HCT116 (cell line): ENCODE results near the gene SMIM3. TPM values are rescaled to one million over a fixed set of nuclear protein-coding genes. Genes with fewer than 3 reads are reported as not detected.

ENCODE experiments used
- ATAC-seq: fragments of 200-7000 bp; cut with Tn5 transposase; 2 replicates; pipeline ENCODE4 v1.9.1; 2020; ENCODE audit warnings: mild to moderate bottlenecking, moderate library complexity
- BruUV-seq: library from RNA; stranded (reverse); fragments of 400-500 nt; replicated peaks from 2 replicates; lab custom pipeline; 2021; lab: Mats Ljungman, UMichigan
- CTCF ChIA-PET: fragments of 300-600 bp; sonication (Branson Sonifier 250); formaldehyde crosslinking; loops from one replicate; lab custom pipeline; 2021; ENCODE audit warnings: antibody characterized with exemption; lab: Charles Lee
- POLR2A ChIA-PET: fragments of 300-600, 350-600 bp; sonication (Branson Sonifier 250); formaldehyde crosslinking; loops from one replicate; lab custom pipeline; 2021; ENCODE audit warnings: antibody characterized with exemption; lab: Charles Lee
- RAD21 ChIA-PET, 2 experiments: fragments of 300-600 bp; sonication (Branson Sonifier 250); formaldehyde crosslinking; loops; one replicate each; lab custom pipeline; 2023; ENCODE audit warnings: low total read pairs in 2 of 2; ENCODE audit not compliant: uncharacterized antibody in 2 of 2, unreplicated experiment in 2 of 2, low non-redundant PET in 1 of 2; lab: Charles Lee
- DNase-seq: peaks from one replicate; pipeline ENCODE4 v3.0.0-alpha.2; 2010; ENCODE audit warnings: low read depth, low spot score
- H2AFZ ChIP-seq: fragments of 200-600 bp; shearing (Covaris generic), sonication (generic); 2 replicates; pipeline ENCODE4 v1.6.1; 2017; ENCODE audit warnings: low read depth, mixed run types, mixed read lengths, antibody characterized with exemption, low read length; ENCODE audit not compliant: poor library complexity, severe bottlenecking
- H3K27ac ChIP-seq: 2 replicates; pipeline ENCODE4 v1.5.1; 2012; ENCODE audit warnings: low read depth, low read length
- H3K27me3 ChIP-seq: fragments of 200-600 bp; sonication (generic); 2 replicates; pipeline ENCODE4 v1.6.1; 2016; ENCODE audit warnings: mixed run types, low read length, mixed read lengths; ENCODE audit not compliant: insufficient read depth
- H3K36me3 ChIP-seq, 2 experiments: fragments of 200-500 bp in 1 of 2; fragments of 200-600 bp in 1 of 2; sonication (Bioruptor generic) in 1 of 2; sonication (generic) in 1 of 2; 2 replicates each; pipeline versions ENCODE4 v1.5.1 to v1.6.1; 2014 to 2016; ENCODE audit warnings: low read length in 2 of 2, inconsistent platforms in 1 of 2, mixed read lengths in 1 of 2, mixed run types in 1 of 2; ENCODE audit not compliant: insufficient read depth in 2 of 2, control insufficient read depth in 1 of 2
- H3K4me1 ChIP-seq, 2 experiments: fragments of 200-600 bp in 1 of 2; sonication (generic) in 1 of 2; 2 replicates each; pipeline versions ENCODE4 v1.5.1 to v1.6.1; 2012 to 2017; ENCODE audit warnings: low read length in 2 of 2, inconsistent platforms in 1 of 2, mild to moderate bottlenecking in 1 of 2, mixed read lengths in 1 of 2, mixed run types in 1 of 2, moderate library complexity in 1 of 2; ENCODE audit not compliant: insufficient read depth in 2 of 2, control insufficient read depth in 1 of 2
- H3K4me2 ChIP-seq: fragments of 200-600 bp; sonication (generic); 2 replicates; pipeline ENCODE4 v1.6.1; 2017; ENCODE audit warnings: mixed run types, low read length, mixed read lengths
- H3K4me3 ChIP-seq, 2 experiments: fragments of 200-600 bp in 1 of 2; sonication (generic) in 1 of 2; replicated peaks in 1 of 2; 2 replicates each; pipeline ENCODE4 v1.5.1; 2011 to 2016; ENCODE audit warnings: low read length in 2 of 2, control low read depth in 1 of 2, low read depth in 1 of 2, mild to moderate bottlenecking in 1 of 2, mixed read lengths in 1 of 2, mixed run types in 1 of 2
- H3K79me2 ChIP-seq: fragments of 200-600 bp; sonication (generic); 2 replicates; pipeline ENCODE4 v1.6.1; 2017; ENCODE audit warnings: mild to moderate bottlenecking, mixed run types, low read length, moderate library complexity, mixed read lengths; ENCODE audit not compliant: insufficient read depth
- H3K9ac ChIP-seq: fragments of 200-600 bp; sonication (generic); 2 replicates; pipeline ENCODE4 v1.6.1; 2016; ENCODE audit warnings: low read length, mixed read lengths
- H3K9me2 ChIP-seq: fragments of 200-600 bp; sonication (generic), shearing (Covaris generic); 2 replicates; pipeline ENCODE4 v1.6.1; 2017; ENCODE audit warnings: mixed run types, mild to moderate bottlenecking, moderate library complexity; ENCODE audit not compliant: insufficient read depth
- H3K9me3 ChIP-seq, 2 experiments: fragments of 200-500 bp in 1 of 2; fragments of 200-600 bp in 1 of 2; sonication (Bioruptor generic) in 1 of 2; sonication (generic) in 1 of 2; 2 replicates each; pipeline ENCODE4 v1.6.1; 2014 to 2017; ENCODE audit warnings: low read length in 2 of 2, mixed read lengths in 2 of 2, inconsistent platforms in 1 of 2, low read depth in 1 of 2, mild to moderate bottlenecking in 1 of 2, mixed run types in 1 of 2, moderate library complexity in 1 of 2; ENCODE audit not compliant: control insufficient read depth in 1 of 2, insufficient read depth in 1 of 2
- H4K20me1 ChIP-seq: fragments of 200-600 bp; sonication (generic), shearing (Covaris generic); 2 replicates; pipeline ENCODE4 v1.6.1; 2017; ENCODE audit warnings: mixed run types, mild to moderate bottlenecking, moderate library complexity; ENCODE audit not compliant: insufficient read depth
- CBX3 ChIP-seq: IDR thresholded peaks from 2 replicates; pipeline ENCODE4 v1.6.1; 2012; ENCODE audit warnings: low read depth
- FOSL1 ChIP-seq: IDR thresholded peaks from 2 replicates; pipeline ENCODE4 v1.6.1; 2012; ENCODE audit warnings: low read depth
- JUND ChIP-seq: IDR thresholded peaks from 2 replicates; pipeline ENCODE4 v1.6.1; 2012
- POLR2A ChIP-seq: IDR thresholded peaks from 2 replicates; pipeline ENCODE4 v1.7.0; 2011; ENCODE audit warnings: borderline replicate concordance; ENCODE audit not compliant: insufficient read depth, insufficient read length; ENCODE audit errors: extremely low read depth
- POLR2AphosphoS5 ChIP-seq: IDR thresholded peaks from 2 replicates; pipeline ENCODE4 v1.6.1; 2011; ENCODE audit warnings: mild to moderate bottlenecking, low read depth, low read length, moderate library complexity
- RAD21 ChIP-seq: IDR thresholded peaks from 2 replicates; pipeline ENCODE4 v1.6.1; 2012; ENCODE audit warnings: low read depth, mild to moderate bottlenecking
- SIN3A ChIP-seq: IDR thresholded peaks from 2 replicates; pipeline ENCODE4 v1.6.1; 2012; ENCODE audit warnings: low read depth
- SRF ChIP-seq: IDR thresholded peaks from 2 replicates; pipeline ENCODE4 v1.6.1; 2012; ENCODE audit warnings: low read depth
- TCF7L2 ChIP-seq: IDR thresholded peaks from 2 replicates; pipeline ENCODE4 v1.7.0; 2011; ENCODE audit warnings: borderline replicate concordance, inconsistent platforms; ENCODE audit not compliant: insufficient read depth, insufficient read length; ENCODE audit errors: extremely low read depth
- ZFX ChIP-seq: fragments of 450-650 bp; IDR thresholded peaks from 2 replicates; pipeline ENCODE4 v1.6.1; 2017
- intact Hi-C: fragments of 100-400 bp; cut with micrococcal nuclease; formaldehyde crosslinking; loops from 2 replicates; pipeline ENCODE4 v1.10.0; 2022
- total RNA-seq: library from RNA; stranded (reverse); gene quantifications from one replicate; pipeline ENCODE4 v1.2.1, GENCODE V29; 2021; ENCODE audit not compliant: unreplicated experiment
- TF ChIP-seq, protein P1 (sequence below): IDR thresholded peaks from 2 replicates; pipeline ENCODE4 v1.6.1; 2011; ENCODE audit warnings: mild to moderate bottlenecking, low read length, moderate library complexity; ENCODE audit not compliant: insufficient replicate concordance; ENCODE audit errors: extremely low read depth
- TF ChIP-seq, protein P2 (sequence below): IDR thresholded peaks from 2 replicates; pipeline ENCODE4 v1.6.1; 2012; ENCODE audit warnings: low read depth

Gene SMIM3
- total RNA-seq, 1 experiment from 2014 or later, result 35.4 TPM

DNA sequence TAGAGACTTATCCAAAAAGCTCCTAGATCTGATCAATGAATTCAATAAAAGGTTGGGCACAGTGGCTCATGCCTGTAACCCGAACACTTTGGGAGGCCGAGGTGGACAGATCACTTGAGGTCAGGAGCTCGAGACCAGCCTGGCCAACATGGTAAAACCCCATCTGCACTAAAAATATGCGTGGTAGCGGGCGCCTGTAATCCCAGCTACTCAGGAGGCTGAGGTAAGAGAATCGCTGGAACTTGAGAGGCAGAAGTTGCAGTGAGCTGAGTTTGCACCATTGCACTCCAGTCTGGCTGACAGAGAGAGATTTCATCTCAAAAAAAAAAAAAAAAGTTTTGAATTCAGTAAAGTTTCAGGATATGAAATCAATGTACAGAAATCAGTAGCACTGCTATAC is 39.7 kb upstream of the SMIM3 start:
- ATAC-seq (no peak), DNase-seq (no peak)
- ChIA-PET CTCF (no interaction called here), POLR2A (no interaction called here), RAD21 (no interaction called here)
- Histone ChIP-seq H3K9me2 (no peaks in the 10 kb centered on the region), H3K36me3 (no peaks in the 10 kb centered on the region), H3K4me1 (no peaks in the 10 kb centered on the region), H3K27me3 (no peaks in the 10 kb centered on the region), H3K27ac (no peak overlapping the region), H3K4me3 (no peak overlapping the region), H4K20me1 (no peaks in the 10 kb centered on the region), H3K4me2 (no peak overlapping the region), H2AFZ (no peak overlapping the region), H3K9me3 (no peaks in the 10 kb centered on the region), H3K9ac (no peak overlapping the region), H3K79me2 (peaks cover 83% of the 10 kb centered on the region)
- TF ChIP-seq JUND (no peak), SRF (no peak)
- no TSS peak for BruUV-seq
- intact Hi-C loops, result no loop called here

DNA sequence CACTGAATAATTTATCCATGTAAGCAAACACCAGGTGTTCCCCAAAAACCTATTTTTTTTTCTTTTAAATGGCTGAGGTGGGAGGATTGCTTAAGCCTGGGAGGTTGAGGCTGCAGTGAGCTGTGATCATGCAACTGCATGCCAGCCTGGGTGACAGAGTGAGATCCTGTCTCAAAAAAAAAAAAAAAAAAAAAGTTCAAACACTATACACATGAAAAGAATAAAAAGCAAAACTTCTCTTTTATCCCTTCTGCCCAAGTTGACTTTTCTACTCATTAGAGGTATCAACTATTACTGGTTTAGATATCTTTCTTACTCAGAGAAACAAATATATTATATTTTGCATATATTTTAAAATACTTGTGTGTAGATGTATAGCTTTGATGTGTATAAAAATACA is 37.6 kb upstream of the SMIM3 start:
- ChIA-PET RAD21 (no interaction called here), POLR2A (interaction anchor here (1.6 kb wide), 1 partner anchor 18 kb away, joined by 4 read pairs; the partner anchor contains the start of gene DCTN4), CTCF (interaction anchor here (0.7 kb wide), 1 partner anchor 279 kb away, joined by 3 read pairs; no protein-coding TSS in a partner anchor)
- H3K4me1 ChIP-seq, result no peaks in the 10 kb centered on the region
- H3K9ac ChIP-seq, result no peak overlapping the region
- no TSS peak for BruUV-seq
- no peaks in the 10 kb centered on the region for H3K9me3 ChIP-seq
- DNase-seq, result no peak
- intact Hi-C loops, result no loop called here
- H2AFZ ChIP-seq, result no peak overlapping the region
- TF ChIP-seq SIN3A (no peak), JUND (no peak), RAD21 (no peak), POLR2A (no peak), TCF7L2 (no peak), CBX3 (no peak), SRF (no peak), ZFX (no peak), POLR2AphosphoS5 (no peak), FOSL1 (no peak)
- TF ChIP-seq, protein P1, sequence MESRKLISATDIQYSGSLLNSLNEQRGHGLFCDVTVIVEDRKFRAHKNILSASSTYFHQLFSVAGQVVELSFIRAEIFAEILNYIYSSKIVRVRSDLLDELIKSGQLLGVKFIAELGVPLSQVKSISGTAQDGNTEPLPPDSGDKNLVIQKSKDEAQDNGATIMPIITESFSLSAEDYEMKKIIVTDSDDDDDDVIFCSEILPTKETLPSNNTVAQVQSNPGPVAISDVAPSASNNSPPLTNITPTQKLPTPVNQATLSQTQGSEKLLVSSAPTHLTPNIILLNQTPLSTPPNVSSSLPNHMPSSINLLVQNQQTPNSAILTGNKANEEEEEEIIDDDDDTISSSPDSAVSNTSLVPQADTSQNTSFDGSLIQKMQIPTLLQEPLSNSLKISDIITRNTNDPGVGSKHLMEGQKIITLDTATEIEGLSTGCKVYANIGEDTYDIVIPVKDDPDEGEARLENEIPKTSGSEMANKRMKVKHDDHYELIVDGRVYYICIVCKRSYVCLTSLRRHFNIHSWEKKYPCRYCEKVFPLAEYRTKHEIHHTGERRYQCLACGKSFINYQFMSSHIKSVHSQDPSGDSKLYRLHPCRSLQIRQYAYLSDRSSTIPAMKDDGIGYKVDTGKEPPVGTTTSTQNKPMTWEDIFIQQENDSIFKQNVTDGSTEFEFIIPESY, result no peak
- TF ChIP-seq, protein P2, sequence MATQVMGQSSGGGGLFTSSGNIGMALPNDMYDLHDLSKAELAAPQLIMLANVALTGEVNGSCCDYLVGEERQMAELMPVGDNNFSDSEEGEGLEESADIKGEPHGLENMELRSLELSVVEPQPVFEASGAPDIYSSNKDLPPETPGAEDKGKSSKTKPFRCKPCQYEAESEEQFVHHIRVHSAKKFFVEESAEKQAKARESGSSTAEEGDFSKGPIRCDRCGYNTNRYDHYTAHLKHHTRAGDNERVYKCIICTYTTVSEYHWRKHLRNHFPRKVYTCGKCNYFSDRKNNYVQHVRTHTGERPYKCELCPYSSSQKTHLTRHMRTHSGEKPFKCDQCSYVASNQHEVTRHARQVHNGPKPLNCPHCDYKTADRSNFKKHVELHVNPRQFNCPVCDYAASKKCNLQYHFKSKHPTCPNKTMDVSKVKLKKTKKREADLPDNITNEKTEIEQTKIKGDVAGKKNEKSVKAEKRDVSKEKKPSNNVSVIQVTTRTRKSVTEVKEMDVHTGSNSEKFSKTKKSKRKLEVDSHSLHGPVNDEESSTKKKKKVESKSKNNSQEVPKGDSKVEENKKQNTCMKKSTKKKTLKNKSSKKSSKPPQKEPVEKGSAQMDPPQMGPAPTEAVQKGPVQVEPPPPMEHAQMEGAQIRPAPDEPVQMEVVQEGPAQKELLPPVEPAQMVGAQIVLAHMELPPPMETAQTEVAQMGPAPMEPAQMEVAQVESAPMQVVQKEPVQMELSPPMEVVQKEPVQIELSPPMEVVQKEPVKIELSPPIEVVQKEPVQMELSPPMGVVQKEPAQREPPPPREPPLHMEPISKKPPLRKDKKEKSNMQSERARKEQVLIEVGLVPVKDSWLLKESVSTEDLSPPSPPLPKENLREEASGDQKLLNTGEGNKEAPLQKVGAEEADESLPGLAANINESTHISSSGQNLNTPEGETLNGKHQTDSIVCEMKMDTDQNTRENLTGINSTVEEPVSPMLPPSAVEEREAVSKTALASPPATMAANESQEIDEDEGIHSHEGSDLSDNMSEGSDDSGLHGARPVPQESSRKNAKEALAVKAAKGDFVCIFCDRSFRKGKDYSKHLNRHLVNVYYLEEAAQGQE, result no peak
- H3K27me3 ChIP-seq, result no peaks in the 10 kb centered on the region
- H3K79me2 ChIP-seq, result peaks cover 63% of the 10 kb centered on the region
- H3K4me2 ChIP-seq, result no peak overlapping the region
- H4K20me1 ChIP-seq, result no peaks in the 10 kb centered on the region
- ATAC-seq, result no peak
- H3K27ac ChIP-seq, result no peak overlapping the region
- no peak overlapping the region for H3K4me3 ChIP-seq
- H3K36me3 ChIP-seq, result no peaks in the 10 kb centered on the region
- no peaks in the 10 kb centered on the region for H3K9me2 ChIP-seq
